Testis (tissue), 2 donors: ENCODE results near the gene GABPA.

Experiments used
- CTCF ChIP-seq, 3 experiments: fragments of 450-650 bp in 2 of 3; fragments of 200-600 bp in 1 of 3; sonication (generic) in 1 of 3; IDR thresholded peaks; one replicate each; pipeline ENCODE4 v1.5.1; 2016 to 2019; ENCODE audit warnings: antibody characterized with exemption in 3 of 3, mild to moderate bottlenecking in 2 of 3, moderate library complexity in 1 of 3
- POLR2A ChIP-seq: fragments of 450-650 bp; IDR thresholded peaks from one replicate; pipeline ENCODE4 v1.6.1; 2017; ENCODE audit warnings: antibody characterized with exemption, mild to moderate bottlenecking, moderate library complexity

DNA sequence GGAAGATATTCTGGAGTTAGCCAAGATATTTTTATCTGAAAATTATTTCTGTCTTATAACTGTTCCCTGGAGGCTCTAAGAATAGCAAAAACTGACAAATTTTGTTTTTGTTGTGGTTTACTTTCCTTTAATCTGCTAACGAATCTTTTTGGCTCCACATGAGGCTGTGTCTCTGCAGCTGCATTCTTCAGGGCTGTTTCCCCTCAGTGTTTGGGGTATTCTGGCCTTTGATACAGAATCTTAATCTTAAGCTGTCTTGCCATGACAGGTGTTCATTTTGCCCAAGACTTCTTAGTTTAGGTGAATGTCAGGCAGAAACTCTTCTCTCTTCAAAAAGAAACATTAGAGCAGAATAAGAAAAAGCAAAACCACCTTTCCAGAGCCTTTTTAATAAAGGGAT, 83.8 kb downstream of the GABPA start:
- no peak for TF ChIP-seq CTCF (IDR thresholded peaks at IDR 0.05)
- TF ChIP-seq POLR2A = no peak
